Kidney epithelial cell (primary cell): ENCODE data around the gene ANXA8. TPM values are rescaled to one million over a fixed set of nuclear protein-coding genes. Genes with fewer than 3 reads are reported as not detected.

ENCODE experiments used
- DNase-seq: peaks from one replicate; pipeline ENCODE4 v3.0.0-alpha.2; 2010; ENCODE audit warnings: low read depth
- H3K27me3 ChIP-seq: 2 replicates; pipeline ENCODE4 v1.6.0; 2011; ENCODE audit warnings: low read length; ENCODE audit not compliant: control insufficient read depth, insufficient read depth
- H3K36me3 ChIP-seq: 2 replicates; pipeline ENCODE4 v1.5.1; 2011; ENCODE audit warnings: low read length; ENCODE audit not compliant: control insufficient read depth, insufficient read depth
- H3K4me3 ChIP-seq: 2 replicates; pipeline ENCODE4 v1.5.1; 2011; ENCODE audit warnings: low read depth, mild to moderate bottlenecking, control low read depth, low read length
- CTCF ChIP-seq: IDR thresholded peaks from 2 replicates; pipeline ENCODE4 v1.5.1; 2011; ENCODE audit warnings: mild to moderate bottlenecking, moderate library complexity, low read length, control low read depth, inconsistent platforms; ENCODE audit not compliant: insufficient read depth, poor library complexity, severe bottlenecking
- total RNA-seq: library from RNA; depleted of rRNA; stranded (reverse); fragments of >200 nt; gene quantifications from 2 replicates; pipeline ENCODE4 v1.2.3, GENCODE V29; 2015

Gene ANXA8
- total RNA-seq, 1 donor from 2014 or later: 4.6 TPM

- no peaks in the 10 kb centered on the region for H3K36me3 ChIP-seq
- H3K27me3 ChIP-seq: no peaks in the 10 kb centered on the region
- H3K4me3 ChIP-seq: no peak overlapping the region
- DNase-seq: no peak
- TF ChIP-seq CTCF: no peak
Measured at GRCh38 chr10:47447209-47447608, 36.7 kb downstream of the ANXA8 start.

- no peak for TF ChIP-seq CTCF
- no peak for DNase-seq
- no peak overlapping the region for H3K4me3 ChIP-seq
- H3K27me3 ChIP-seq: no peaks in the 10 kb centered on the region
- no peaks in the 10 kb centered on the region for H3K36me3 ChIP-seq
Measured at GRCh38 chr10:47445720-47446119, 38.2 kb downstream of the ANXA8 start.

- H3K27me3 ChIP-seq: no peaks in the 10 kb centered on the region
- H3K36me3 ChIP-seq: no peaks in the 10 kb centered on the region
- TF ChIP-seq CTCF: no peak
- no peak overlapping the region for H3K4me3 ChIP-seq
- no peak for DNase-seq
Measured at GRCh38 chr10:47444047-47444446, 39.9 kb downstream of the ANXA8 start.

GRCh38 chr10:47443145-47443544 lies 40.8 kb downstream of the ANXA8 start:
- H3K36me3 ChIP-seq: no peaks in the 10 kb centered on the region
- no peak overlapping the region for H3K4me3 ChIP-seq
- TF ChIP-seq CTCF: no peak
- no peak for DNase-seq
- H3K27me3 ChIP-seq: no peaks in the 10 kb centered on the region

GRCh38 chr10:47442351-47442750 lies 41.6 kb downstream of the ANXA8 start:
- no peak for DNase-seq
- H3K27me3 ChIP-seq: no peaks in the 10 kb centered on the region
- no peak overlapping the region for H3K4me3 ChIP-seq

More at GRCh38 chr10:47442351-47442750, 41.6 kb downstream of the ANXA8 start:
- TF ChIP-seq CTCF: no peak
- H3K36me3 ChIP-seq: no peaks in the 10 kb centered on the region
